GM18520 (cell line): ENCODE results near the gene KRT1.
"Not testable (repeated sequence)": the region's sequence is repeated elsewhere in the genome, so short reads cannot be mapped to it uniquely, and the experiment has no call there.

Source experiments
- ATAC-seq: cut with Tn5 transposase; IDR thresholded peaks from one replicate; pipeline ENCODE4 v1.9.1; 2021; ENCODE audit not compliant: unreplicated experiment

The KRT1 gene

GRCh38 chr12:52680363-52680762 lies at the start of gene KRT1:
TSS of gene KRT1 (minus strand) at chr12:52680407. CDS start at chr12:52680348, 59 bp downstream.
- no peak for ATAC-seq

GRCh38 chr12:52729147-52729546 lies 48.9 kb upstream of the KRT1 start:
- no peak for ATAC-seq

- ATAC-seq: no peak
These were observed 48.2 kb upstream of the KRT1 start for GRCh38 chr12:52728374-52728773.

- ATAC-seq: no peak
These were observed 46.8 kb upstream of the KRT1 start for GRCh38 chr12:52727037-52727436.

- ATAC-seq: no peak
These were observed 46.2 kb upstream of the KRT1 start for GRCh38 chr12:52726451-52726850.

GRCh38 chr12:52724384-52724783 lies 44.2 kb upstream of the KRT1 start:
- no peak for ATAC-seq

- ATAC-seq: no peak
These were observed 42.5 kb upstream of the KRT1 start for GRCh38 chr12:52722680-52723079.

- no peak for ATAC-seq
These were observed 41.7 kb upstream of the KRT1 start for GRCh38 chr12:52721838-52722470.

GRCh38 chr12:52720365-52720886 lies 40.2 kb upstream of the KRT1 start:
- no peak for ATAC-seq

- ATAC-seq: no peak
These were observed 35.9 kb upstream of the KRT1 start for GRCh38 chr12:52716061-52716460.

GRCh38 chr12:52715416-52715815 lies 35.2 kb upstream of the KRT1 start:
- ATAC-seq: no peak

- ATAC-seq: no peak
These were observed 34.7 kb upstream of the KRT1 start for GRCh38 chr12:52714887-52715281.

GRCh38 chr12:52713960-52714886 lies 34.0 kb upstream of the KRT1 start:
- no peak for ATAC-seq

GRCh38 chr12:52712122-52712521 lies 31.9 kb upstream of the KRT1 start:
- ATAC-seq: not testable (repeated sequence)

- no peak for ATAC-seq
These were observed 30.5 kb upstream of the KRT1 start for GRCh38 chr12:52710730-52711129.

GRCh38 chr12:52708010-52708409 lies 27.8 kb upstream of the KRT1 start:
- ATAC-seq: no peak

GRCh38 chr12:52704464-52704863 lies 24.3 kb upstream of the KRT1 start:
- ATAC-seq: no peak

GRCh38 chr12:52703878-52704277 lies 23.7 kb upstream of the KRT1 start:
- ATAC-seq: no peak

- ATAC-seq: no peak
These were observed 23.2 kb upstream of the KRT1 start, which contains the start of gene KRT77 for GRCh38 chr12:52703424-52703823. TSS of gene KRT77 (minus strand) at chr12:52703524. CDS start at chr12:52703434, 90 bp downstream.

GRCh38 chr12:52702338-52702737 lies 22.1 kb upstream of the KRT1 start:
- no peak for ATAC-seq

- no peak for ATAC-seq
These were observed 21.1 kb upstream of the KRT1 start for GRCh38 chr12:52701281-52701680.

GRCh38 chr12:52699960-52700359 lies 19.8 kb upstream of the KRT1 start:
- ATAC-seq: no peak
